ENCODE results near the gene FLT1.

GRCh38 chr13:28458051-28458450 is 36.9 kb downstream of the FLT1 start:
- TF ChIP-seq CTCF (IDR thresholded peaks at IDR 0.05): no peak
- TF ChIP-seq POLR2AphosphoS5 (IDR thresholded peaks at IDR 0.05): no peak
- no peak for TF ChIP-seq POLR2A (IDR thresholded peaks at IDR 0.05)
- no peak for TF ChIP-seq EP300 (IDR thresholded peaks at IDR 0.05)
